SK-N-SH (cell line): ENCODE data around the gene S100A9. TPM values are rescaled to one million over a fixed set of nuclear protein-coding genes. Genes with fewer than 3 reads are reported as not detected.

ENCODE experiments used
- CTCF ChIA-PET: fragments of 300-600, 350-600 bp; formaldehyde crosslinking; extraction: SDS; loops from one replicate; lab custom pipeline; 2021; lab: Yijun Ruan, JAX
- POLR2A ChIA-PET: fragments of 350-600 bp; sonication (Branson Sonifier 250); formaldehyde crosslinking; extraction: SDS; loops from one replicate; lab custom pipeline; 2020; ENCODE audit warnings: antibody characterized with exemption, inconsistent platforms; lab: Yijun Ruan, JAX
- DNase-seq: peaks from one replicate; pipeline ENCODE4 v3.0.0; 2012
- H2AFZ ChIP-seq: fragments of 200-600 bp; sonication (generic); 2 replicates; pipeline ENCODE4 v1.8.1; 2016; ENCODE audit warnings: antibody characterized with exemption, mild to moderate bottlenecking, low read depth
- H3F3A ChIP-seq: fragments of 200-600 bp; sonication (generic); replicated peaks from 2 replicates; pipeline ENCODE3; 2016; ENCODE audit warnings: antibody characterized with exemption, mild to moderate bottlenecking; ENCODE audit not compliant: insufficient read depth
- H3K27ac ChIP-seq, 2 experiments: fragments of 200-500 bp in 1 of 2; fragments of 200-600 bp in 1 of 2; sonication (Bioruptor generic) in 1 of 2; sonication (generic), shearing (Covaris generic) in 1 of 2; 2 replicates each; pipeline versions ENCODE4 v1.5.1 to v1.6.1; 2014 to 2016; ENCODE audit warnings: low read depth in 2 of 2, inconsistent platforms in 1 of 2, low read length in 1 of 2, mild to moderate bottlenecking in 1 of 2, mixed read lengths in 1 of 2
- H3K27me3 ChIP-seq: fragments of 200-600 bp; sonication (generic), shearing (Covaris generic); 2 replicates; pipeline ENCODE4 v1.6.1; 2016; ENCODE audit warnings: mixed run types; ENCODE audit not compliant: insufficient read depth
- H3K36me3 ChIP-seq, 2 experiments: fragments of 200-500 bp in 1 of 2; fragments of 200-600 bp in 1 of 2; sonication (Bioruptor generic) in 1 of 2; sonication (generic) in 1 of 2; replicated peaks in 1 of 2; 2 replicates each; pipeline versions ENCODE3 to v1.5.1; 2014 to 2016; ENCODE audit warnings: low read length in 1 of 2, mild to moderate bottlenecking in 1 of 2; ENCODE audit not compliant: insufficient read depth in 2 of 2, control insufficient read depth in 1 of 2
- H3K4me1 ChIP-seq, 2 experiments: fragments of 200-500 bp in 1 of 2; fragments of 200-600 bp in 1 of 2; sonication (Bioruptor generic) in 1 of 2; sonication (generic), shearing (Covaris generic) in 1 of 2; 2 replicates each; pipeline versions ENCODE4 v1.5.1 to v1.6.1; 2014 to 2016; ENCODE audit warnings: low read depth in 1 of 2, low read length in 1 of 2, mixed run types in 1 of 2; ENCODE audit not compliant: insufficient read depth in 2 of 2, control insufficient read depth in 1 of 2
- H3K4me2 ChIP-seq: fragments of 200-600 bp; sonication (generic), shearing (Covaris generic); 2 replicates; pipeline ENCODE4 v1.6.1; 2017; ENCODE audit warnings: mixed run types
- H3K4me3 ChIP-seq, 2 experiments: fragments of 200-500 bp in 1 of 2; fragments of 200-600 bp in 1 of 2; sonication (Bioruptor generic) in 1 of 2; sonication (generic), shearing (Covaris generic) in 1 of 2; 2 replicates each; pipeline versions ENCODE4 v1.5.1 to v1.8.1; 2014 to 2016; ENCODE audit warnings: low read depth in 2 of 2, inconsistent platforms in 1 of 2, low read length in 1 of 2, mild to moderate bottlenecking in 1 of 2, mixed read lengths in 1 of 2, moderate library complexity in 1 of 2
- H3K79me2 ChIP-seq: fragments of 200-600 bp; sonication (generic); 2 replicates; pipeline ENCODE4 v1.8.1; 2017; ENCODE audit warnings: mild to moderate bottlenecking; ENCODE audit not compliant: insufficient read depth
- H3K9ac ChIP-seq: fragments of 200-600 bp; sonication (generic); 2 replicates; pipeline ENCODE4 v1.6.1; 2017; ENCODE audit warnings: mixed run types
- H3K9me2 ChIP-seq: fragments of 200-600 bp; sonication (generic); 2 replicates; pipeline ENCODE4 v1.6.1; 2017; ENCODE audit warnings: mixed run types
- H3K9me3 ChIP-seq: fragments of 200-600 bp; sonication (generic); 2 replicates; pipeline ENCODE4 v1.6.1; 2017; ENCODE audit warnings: mixed run types, mild to moderate bottlenecking, moderate library complexity
- H4K20me1 ChIP-seq: fragments of 200-600 bp; sonication (generic); 2 replicates; pipeline ENCODE4 v1.6.1; 2017; ENCODE audit warnings: mild to moderate bottlenecking, mixed run types; ENCODE audit not compliant: insufficient read depth
- ELF1 ChIP-seq: IDR thresholded peaks from 2 replicates; pipeline ENCODE4 v1.4.0; 2012
- EP300 ChIP-seq, 2 experiments: IDR thresholded peaks; 2 replicates each; pipeline versions ENCODE4 v1.4.0 to v1.6.1; 2012; ENCODE audit warnings: borderline replicate concordance in 1 of 2, low read depth in 1 of 2, low read length in 1 of 2
- EZH2phosphoT487 ChIP-seq: fragments of 200-600 bp; sonication (generic); IDR thresholded peaks from 2 replicates; pipeline ENCODE4 v1.6.1; 2017; ENCODE audit warnings: low read depth, mixed run types, mild to moderate bottlenecking, antibody characterized with exemption, moderate library complexity, borderline replicate concordance
- FOSL2 ChIP-seq: IDR thresholded peaks from 2 replicates; pipeline ENCODE4 v1.4.0; 2012; ENCODE audit warnings: low read depth, mild to moderate bottlenecking, moderate library complexity, borderline replicate concordance
- FOXM1 ChIP-seq: IDR thresholded peaks from 2 replicates; pipeline ENCODE4 v1.4.0; 2012; ENCODE audit warnings: low read depth, mild to moderate bottlenecking
- GATA2 ChIP-seq: sonication (generic); formaldehyde crosslinking; IDR thresholded peaks from 2 replicates; pipeline ENCODE4 v1.5.0; 2020; ENCODE audit warnings: mild to moderate bottlenecking, missing genetic modification reagents
- IRF3 ChIP-seq: fragments of 150-350 bp; IDR thresholded peaks from 2 replicates; pipeline ENCODE4 v1.6.1; 2016; ENCODE audit warnings: mild to moderate bottlenecking, low read depth, low read length
- JUND ChIP-seq: IDR thresholded peaks from 2 replicates; pipeline ENCODE4 v1.4.0; 2012
- MAX ChIP-seq: IDR thresholded peaks from 2 replicates; pipeline ENCODE4 v1.4.0; 2012; ENCODE audit warnings: low read depth
- MXI1 ChIP-seq: IDR thresholded peaks from 2 replicates; pipeline ENCODE4 v1.6.1; 2012; ENCODE audit warnings: mild to moderate bottlenecking, low read depth, low read length, improper control_type of control experiment
- NFIC ChIP-seq: IDR thresholded peaks from 2 replicates; pipeline ENCODE4 v1.4.0; 2012; ENCODE audit warnings: borderline replicate concordance
- NRF1 ChIP-seq: IDR thresholded peaks from 2 replicates; pipeline ENCODE4 v1.6.1; 2012; ENCODE audit warnings: low read depth, mild to moderate bottlenecking, low read length
- PBX3 ChIP-seq: IDR thresholded peaks from 2 replicates; pipeline ENCODE4; 2012
- RXRA ChIP-seq: IDR thresholded peaks from 2 replicates; pipeline ENCODE4 v1.4.0; 2012; ENCODE audit warnings: low read depth, mild to moderate bottlenecking, borderline replicate concordance
- SIN3A ChIP-seq: IDR thresholded peaks from 2 replicates; pipeline ENCODE4 v1.6.1; 2012; ENCODE audit warnings: low read depth, mild to moderate bottlenecking, low read length, moderate library complexity, borderline replicate concordance
- SMC3 ChIP-seq: IDR thresholded peaks from 2 replicates; pipeline ENCODE4 v1.6.1; 2012; ENCODE audit warnings: low read depth, low read length, improper control_type of control experiment
- TAF1 ChIP-seq: IDR thresholded peaks from 2 replicates; pipeline ENCODE4 v1.6.1; 2012; ENCODE audit warnings: low read depth, mild to moderate bottlenecking, low read length, moderate library complexity, borderline replicate concordance
- TCF12 ChIP-seq: IDR thresholded peaks from 2 replicates; pipeline ENCODE4 v1.4.0; 2012
- TEAD4 ChIP-seq: IDR thresholded peaks from 2 replicates; pipeline ENCODE4 v1.4.0; 2012; ENCODE audit warnings: mild to moderate bottlenecking, borderline replicate concordance; ENCODE audit not compliant: insufficient read depth
- USF1 ChIP-seq: IDR thresholded peaks from 2 replicates; pipeline ENCODE4 v1.4.0; 2012; ENCODE audit warnings: low read depth, borderline replicate concordance
- USF2 ChIP-seq: fragments of 150-350 bp; IDR thresholded peaks from 2 replicates; pipeline ENCODE4 v1.6.1; 2017; ENCODE audit warnings: antibody characterized with exemption, low read length, low read depth, borderline replicate concordance
- WGBS: methylation state at CpG from one replicate; pipeline ENCODE4 v1.1.6; 2017; ENCODE audit warnings: low lambda C conversion rate; 5-methylcytosine and 5-hydroxymethylcytosine counted together
- polyA plus RNA-seq, 3 experiments: library from polyadenylated mRNA; depleted of rRNA; stranded (reverse); fragments of >200 nt; gene quantifications; 2 replicates each; pipeline ENCODE4 v1.2.3, GENCODE V29; 2012

S100A9 gene
- polyA plus RNA-seq, 1 of the 3 experiments (the other 2 are of a cell fraction): not detected

GRCh38 chr1:153312570-153313186, 45.0 kb upstream of the S100A9 start, which contains the start of gene PGLYRP3:
PGLYRP3 (minus strand) TSS chr1:153312952; CDS start chr1:153310665, 2,287 bp downstream.
- H3K4me3 ChIP-seq: no peak within 1 kb of the TSS
- H3K4me1 ChIP-seq: no peaks in the 10 kb centered on the region
- no peaks in the 10 kb centered on the region for H3K79me2 ChIP-seq
- H2AFZ ChIP-seq: no peak within 1 kb of the TSS
- CTCF ChIA-PET: no interaction called here
- TF ChIP-seq NFIC: no peak
- TF ChIP-seq IRF3: no peak
- no peak for TF ChIP-seq EZH2phosphoT487
- no peak for TF ChIP-seq FOSL2
- no peak for TF ChIP-seq TEAD4
- no peak for TF ChIP-seq ELF1
- TF ChIP-seq MAX: no peak
- TF ChIP-seq USF1: no peak
- TF ChIP-seq EP300 (IDR thresholded peaks at IDR 0.05; ENCODE audit: borderline replicate concordance in 1 of 2, low read depth in 1 of 2, low read length in 1 of 2): no peak
- no peak for TF ChIP-seq PBX3
- TF ChIP-seq FOXM1: no peak
- TF ChIP-seq NRF1: no peak
- no peak for TF ChIP-seq TAF1
- TF ChIP-seq JUND: no peak
- peaks cover 18% of the 10 kb centered on the region; the same call in 1 of the 2 replicates for H3K27me3 ChIP-seq
- no peak for DNase-seq
- H3K27ac ChIP-seq: no peak within 1 kb of the TSS
- no peaks in the 10 kb centered on the region for H3K9me3 ChIP-seq
- H3K9me2 ChIP-seq: no peaks in the 10 kb centered on the region
- no peaks in the 10 kb centered on the region for H3K36me3 ChIP-seq
- WGBS: 0% methylated on average over 4 of the region's 4 CpGs
- H3K9ac ChIP-seq: no peak within 1 kb of the TSS
- H3F3A ChIP-seq: no peaks in the 10 kb centered on the region
- H4K20me1 ChIP-seq: no peaks in the 10 kb centered on the region
- no peak within 1 kb of the TSS for H3K4me2 ChIP-seq
- POLR2A ChIA-PET: no interaction called here

- Histone ChIP-seq H3K9ac (no peak overlapping the region), H3K9me2 (no peaks in the 10 kb centered on the region), H3K4me1 (no peaks in the 10 kb centered on the region), H4K20me1 (no peaks in the 10 kb centered on the region), H3K4me3 (no peak overlapping the region), H2AFZ (no peak overlapping the region), H3K27me3 (peaks cover 12% of the 10 kb centered on the region; the same call in 1 of the 2 replicates), H3K79me2 (no peaks in the 10 kb centered on the region), H3K27ac (no peak overlapping the region), H3K9me3 (no peaks in the 10 kb centered on the region), H3F3A (no peaks in the 10 kb centered on the region), H3K36me3 (no peaks in the 10 kb centered on the region), H3K4me2 (no peak overlapping the region)
- POLR2A ChIA-PET: no interaction called here
- 2% methylated on average over 2 of the region's 2 CpGs for WGBS
- CTCF ChIA-PET: interaction anchor here (1.0 kb wide), 1 partner anchor 39 kb away, joined by 3 read pairs; no protein-coding TSS in a partner anchor
- DNase-seq: no peak
- TF ChIP-seq TEAD4: no peak
- TF ChIP-seq RXRA: no peak
- TF ChIP-seq SMC3: no peak
- no peak for TF ChIP-seq NFIC
- TF ChIP-seq EZH2phosphoT487: no peak
- no peak for TF ChIP-seq GATA2 (CRISPR knock-in tag)
- no peak for TF ChIP-seq EP300 (IDR thresholded peaks at IDR 0.05; ENCODE audit: borderline replicate concordance in 1 of 2, low read depth in 1 of 2, low read length in 1 of 2)
- no peak for TF ChIP-seq USF2
- TF ChIP-seq PBX3: no peak
- TF ChIP-seq TAF1: no peak
- TF ChIP-seq TCF12: no peak
- no peak for TF ChIP-seq SIN3A
- TF ChIP-seq MXI1: no peak
These were observed 44.4 kb upstream of the S100A9 start for GRCh38 chr1:153313288-153313687.
